Hepatic stellate cell (primary cell): ENCODE measurements around the gene ZFP3.
A peak's percentile ranks its signal among the peaks of the same experiment; 100 is the strongest.
"Not testable (repeated sequence)": the region's sequence is repeated elsewhere in the genome, so short reads cannot be mapped to it uniquely, and the experiment has no call there.

Experiments used
- DNase-seq: peaks from one replicate; pipeline ENCODE4 v3.0.0; 2011; ENCODE audit warnings: low spot score

The ZFP3 gene

DNA sequence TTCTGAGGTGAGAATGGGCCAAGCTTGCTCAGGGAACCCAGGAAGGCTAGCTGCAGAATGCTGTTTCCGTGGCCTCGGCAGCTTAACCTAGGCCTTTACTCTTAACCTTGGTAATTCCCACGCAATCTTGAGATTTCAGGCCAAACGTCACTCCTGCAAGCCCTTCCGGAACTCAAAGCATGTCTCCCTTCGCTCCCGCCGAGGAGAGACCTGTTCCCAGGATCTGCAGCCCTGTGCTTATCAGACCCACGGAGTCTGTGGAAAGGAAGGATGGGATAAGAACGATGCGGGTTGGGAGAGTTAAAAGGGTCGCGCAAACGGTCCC, 524 bp upstream of the ZFP3 start:
- no peak for DNase-seq

DNA sequence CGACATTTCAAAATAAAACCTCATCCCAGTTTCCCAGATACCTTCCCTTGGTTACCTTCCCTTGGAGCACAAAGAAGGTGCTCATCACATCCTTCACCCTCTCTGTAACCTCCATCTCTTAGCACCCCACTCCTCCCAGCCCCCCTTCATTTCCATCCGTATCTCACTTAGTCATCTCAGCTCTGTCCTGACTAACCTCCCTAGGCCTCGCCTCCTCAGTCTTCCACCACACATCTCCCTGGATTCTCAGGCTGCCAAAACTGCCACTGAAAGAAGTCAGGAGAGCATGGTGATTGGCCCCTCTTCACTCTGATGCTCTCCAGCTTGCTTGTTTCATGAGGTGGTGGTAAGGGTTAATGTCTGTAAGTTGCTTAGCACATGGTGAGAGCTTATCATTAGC, 2.3 kb downstream of the ZFP3 start:
- DNase-seq, result no peak

DNA sequence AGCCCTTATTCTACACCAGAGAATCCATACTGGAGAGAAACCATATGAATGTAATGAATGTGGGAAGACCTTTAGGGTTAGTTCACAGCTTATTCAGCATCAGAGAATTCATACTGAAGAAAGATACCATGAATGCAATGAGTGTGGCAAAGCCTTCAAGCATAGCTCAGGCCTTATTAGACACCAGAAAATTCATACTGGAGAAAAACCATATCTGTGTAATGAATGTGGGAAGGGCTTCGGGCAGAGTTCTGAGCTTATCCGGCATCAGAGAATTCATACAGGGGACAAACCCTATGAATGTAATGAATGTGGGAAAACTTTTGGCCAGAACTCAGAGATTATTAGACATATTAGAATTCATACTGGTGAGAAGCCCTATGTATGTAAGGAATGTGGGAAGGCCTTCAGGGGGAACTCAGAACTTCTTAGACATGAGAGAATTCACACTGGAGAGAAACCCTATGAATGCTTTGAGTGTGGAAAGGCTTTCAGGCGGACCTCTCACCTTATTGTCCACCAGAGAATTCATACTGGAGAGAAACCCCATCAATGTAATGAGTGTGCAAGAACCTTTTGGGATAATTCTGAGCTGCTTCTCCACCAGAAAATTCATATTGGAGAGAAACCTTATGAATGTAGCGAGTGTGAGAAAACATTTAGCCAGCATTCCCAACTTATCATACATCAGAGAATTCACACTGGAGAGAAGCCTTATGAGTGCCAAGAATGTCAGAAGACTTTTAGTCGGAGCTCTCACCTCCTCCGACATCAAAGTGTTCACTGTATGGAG, 14.1 kb downstream of the ZFP3 start:
- no peak for DNase-seq

GRCh38 chr17:5096731-5097100, 18.4 kb downstream of the ZFP3 start:
- DNase-seq, result no peak

DNA sequence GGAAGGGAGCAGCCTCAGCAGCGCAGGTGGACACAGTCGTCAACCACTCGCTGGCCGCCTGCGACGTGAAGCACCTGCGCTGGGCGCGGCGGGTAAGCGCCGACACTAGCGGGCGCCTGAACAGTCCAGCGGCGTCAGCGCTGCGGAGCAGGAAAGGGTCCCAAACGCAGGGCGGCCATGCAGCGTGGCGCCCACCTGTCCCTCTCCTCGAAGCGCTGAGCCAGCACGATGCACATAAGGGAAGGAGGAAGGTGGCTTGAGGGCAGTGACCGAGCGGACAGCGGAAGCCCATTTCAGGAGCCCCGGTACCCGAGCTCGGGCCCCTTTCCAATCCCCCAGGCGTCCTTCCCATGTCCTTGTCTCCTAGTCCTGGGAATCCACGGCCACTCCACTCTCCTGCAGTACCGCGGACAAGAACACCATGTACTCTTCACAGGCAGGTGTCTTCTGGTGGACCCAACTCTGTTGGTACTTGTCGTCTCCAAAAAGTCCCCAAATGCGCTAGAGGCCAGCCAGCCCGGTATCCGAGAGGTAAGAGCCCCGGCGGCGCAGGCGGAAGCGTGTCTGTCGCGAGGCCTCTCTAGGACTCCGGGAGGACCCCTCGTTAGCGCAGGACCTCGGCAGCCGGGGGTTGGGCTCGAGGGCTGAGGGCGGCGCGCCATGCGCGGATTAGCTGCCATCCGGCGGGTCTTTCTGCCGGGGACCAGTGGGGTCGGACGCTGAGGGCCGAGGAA, 19.0 kb downstream of the ZFP3 start:
- DNase-seq, result no peak

GRCh38 chr17:5099271-5099670, 21.0 kb downstream of the ZFP3 start:
- DNase-seq, result no peak

GRCh38 chr17:5100832-5101231, 22.6 kb downstream of the ZFP3 start:
- DNase-seq, result no peak

DNA sequence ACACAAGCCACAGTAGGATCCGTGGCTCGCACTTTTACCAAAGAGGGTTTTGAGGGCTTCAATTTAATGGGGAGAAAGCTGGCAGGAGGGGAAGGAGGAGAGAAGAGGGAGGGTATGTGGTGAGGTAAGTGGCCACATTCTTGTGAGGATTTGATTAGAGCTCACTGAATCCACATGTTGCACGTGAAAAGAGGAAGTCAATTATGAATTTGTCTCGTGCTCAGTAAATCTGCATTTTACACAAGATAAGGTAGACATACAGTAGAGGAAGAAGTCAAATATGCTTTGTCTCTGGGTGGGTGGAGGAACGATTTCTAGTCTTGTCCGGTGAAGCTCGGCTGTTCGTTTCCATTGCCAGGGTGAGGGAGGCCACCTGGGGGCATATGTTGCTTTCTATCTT, 32.5 kb downstream of the ZFP3 start:
- DNase-seq, result no peak

- peak; percentile 98 for DNase-seq
Observed at GRCh38 chr17:5111402-5112204, 33.3 kb downstream of the ZFP3 start, which contains the start of gene ZNF232. TSS of gene ZNF232 (minus strand) at chr17:5111878. CDS start at chr17:5111822, 56 bp downstream.

DNA sequence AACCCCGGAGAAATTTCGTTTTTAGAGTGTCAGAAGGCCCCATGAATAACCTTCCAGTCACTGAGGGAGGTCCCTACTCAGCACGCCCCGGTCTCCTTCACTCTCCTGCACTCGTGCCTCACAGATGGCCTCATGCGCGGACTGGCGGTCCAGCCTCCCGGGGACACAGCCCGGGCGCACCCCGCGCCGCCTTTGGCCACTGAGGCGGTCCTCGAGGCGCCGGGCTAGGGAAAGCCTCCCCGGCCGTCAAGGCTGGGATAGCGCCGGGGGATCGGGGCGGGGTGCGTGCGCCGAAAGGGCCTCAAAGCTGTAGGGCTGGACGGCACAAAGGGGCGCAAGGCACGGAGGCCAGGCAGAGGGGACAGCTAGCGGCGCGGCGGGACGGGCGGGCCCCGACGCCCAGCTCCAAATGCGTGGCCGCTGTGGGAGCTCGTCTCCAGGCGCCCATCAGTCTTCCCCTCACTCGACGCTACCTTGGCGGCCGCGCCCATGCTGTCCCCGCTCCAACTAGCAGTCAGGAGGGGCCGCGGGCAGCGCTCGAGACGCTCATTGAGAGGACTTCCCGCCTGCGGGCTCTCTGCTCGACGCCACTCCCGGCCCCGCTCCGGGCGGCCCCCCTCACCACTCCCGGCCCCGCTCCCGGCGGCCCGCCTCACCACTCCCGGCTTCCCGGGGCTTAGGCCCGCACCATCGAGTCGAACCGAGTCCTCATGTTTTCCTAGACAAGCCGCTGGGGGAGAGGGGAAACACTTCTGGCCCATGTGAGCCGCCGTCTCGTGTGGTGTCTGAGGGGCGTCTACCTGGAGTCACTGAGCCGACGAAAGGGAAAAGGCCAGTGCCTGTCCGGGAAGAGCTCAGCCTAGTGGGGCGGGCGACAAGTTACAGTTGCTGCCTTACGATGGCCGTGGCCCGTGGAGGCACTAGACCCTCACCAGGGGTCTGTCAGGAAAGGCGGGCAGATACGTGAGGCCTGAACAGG, 37.7 kb downstream of the ZFP3 start, which contains the start of gene USP6:
TSS of gene USP6 (plus strand) at position 360 of the 979 bp plus-strand sequence. CDS start 14,336 bp downstream, outside the sequence.
- DNase-seq, result no peak

DNA sequence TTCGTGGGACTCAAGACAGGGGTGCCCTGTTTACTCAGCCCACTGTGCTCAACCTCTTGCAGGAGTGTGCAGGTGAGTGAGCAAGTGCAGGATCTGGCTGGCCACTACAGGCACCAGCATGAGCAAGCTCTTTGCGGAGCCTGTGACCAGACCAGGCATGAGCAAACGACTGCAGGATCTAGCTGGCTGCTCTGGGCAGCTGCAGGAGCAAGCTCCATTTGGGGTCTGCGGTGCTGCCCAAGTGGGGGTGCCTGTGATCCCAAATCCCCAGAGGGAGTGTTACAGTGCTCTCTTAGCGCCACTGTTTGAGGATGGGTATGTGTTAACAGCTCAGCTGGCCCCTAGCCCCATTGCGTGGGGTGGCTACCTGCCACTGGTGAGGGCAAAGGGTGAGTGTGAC, 40.0 kb downstream of the ZFP3 start:
- no peak for DNase-seq

GRCh38 chr17:5120036-5120435, 41.8 kb downstream of the ZFP3 start:
- DNase-seq, result no peak

DNA sequence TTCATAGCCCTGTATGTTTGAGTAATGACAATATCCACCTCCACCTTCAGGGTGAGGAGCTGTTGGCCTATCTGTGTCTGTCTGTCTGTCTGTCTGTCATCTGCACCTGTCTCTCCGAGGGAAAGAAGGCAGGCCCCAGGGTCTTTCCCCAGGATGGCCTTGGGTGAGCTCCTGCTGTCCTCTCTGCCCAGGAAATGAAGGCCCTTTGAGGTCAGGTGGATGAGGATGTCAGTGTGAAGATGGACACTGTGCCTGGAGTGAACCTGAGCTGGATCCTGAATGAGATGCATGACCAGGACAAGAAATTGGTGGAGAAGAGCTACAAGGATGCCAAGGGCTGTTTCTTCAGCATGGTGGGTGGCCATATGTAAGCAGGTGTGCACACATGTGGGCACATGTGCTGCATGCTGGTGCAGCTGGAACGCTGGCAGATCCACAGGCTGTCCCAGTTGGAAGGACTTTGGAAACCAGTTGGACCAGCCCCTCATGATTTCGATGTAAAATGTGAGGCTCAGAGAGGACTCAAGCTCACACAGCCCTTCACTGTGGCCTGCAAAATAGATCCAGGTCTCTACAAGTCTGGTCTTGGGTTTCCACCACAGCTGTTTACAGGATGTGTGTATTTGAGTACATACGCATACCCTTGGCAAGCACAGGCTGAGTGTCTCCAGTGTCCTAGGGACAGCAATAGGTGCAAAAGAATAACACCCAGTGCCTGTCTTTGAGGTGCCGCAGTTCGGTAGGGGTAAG, 42.3 kb downstream of the ZFP3 start:
- not testable (repeated sequence) for DNase-seq

- no peak for DNase-seq
Observed at GRCh38 chr17:5121186-5121841, 43.0 kb downstream of the ZFP3 start.

- DNase-seq, result not testable (repeated sequence)
Observed at GRCh38 chr17:5122056-5122455, 43.8 kb downstream of the ZFP3 start.

DNA sequence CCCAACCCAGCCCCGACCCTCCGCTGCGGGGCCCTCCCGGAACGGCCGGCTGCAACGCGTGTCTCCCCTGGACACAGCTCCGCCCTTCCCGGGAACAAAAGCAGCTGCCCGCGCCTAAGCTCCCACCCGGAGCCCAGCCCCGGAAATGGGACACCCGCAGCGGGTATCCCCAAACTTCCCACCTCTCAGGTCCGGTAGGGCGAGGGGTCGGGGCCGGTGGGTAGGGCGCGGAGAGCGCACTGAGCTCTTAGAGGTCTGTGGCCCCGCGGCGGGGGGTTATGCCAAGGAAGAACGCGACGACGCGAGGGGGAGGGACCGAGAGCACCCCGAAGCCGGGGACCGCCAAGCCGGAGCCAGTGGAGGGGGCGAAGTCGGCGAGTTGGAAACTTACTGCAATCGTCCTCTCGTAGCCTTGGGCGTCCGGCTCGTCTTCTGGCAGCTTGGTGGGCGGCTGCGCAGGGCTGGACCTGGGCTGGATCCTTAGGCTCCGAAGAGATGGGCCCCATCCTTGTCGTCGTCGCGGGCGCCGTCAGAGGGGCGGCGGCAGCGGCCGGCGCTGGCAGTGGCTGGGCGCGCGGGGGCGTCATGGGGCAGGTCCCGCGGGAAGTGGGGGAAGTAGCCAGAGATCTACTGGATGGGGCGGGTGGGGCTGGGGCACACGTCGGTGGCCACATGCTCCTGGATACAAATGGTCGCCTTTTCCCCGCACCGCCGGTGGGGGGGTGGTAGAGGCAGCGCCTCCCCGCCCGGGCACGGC, 44.5 kb downstream of the ZFP3 start:
- no peak for DNase-seq

DNA sequence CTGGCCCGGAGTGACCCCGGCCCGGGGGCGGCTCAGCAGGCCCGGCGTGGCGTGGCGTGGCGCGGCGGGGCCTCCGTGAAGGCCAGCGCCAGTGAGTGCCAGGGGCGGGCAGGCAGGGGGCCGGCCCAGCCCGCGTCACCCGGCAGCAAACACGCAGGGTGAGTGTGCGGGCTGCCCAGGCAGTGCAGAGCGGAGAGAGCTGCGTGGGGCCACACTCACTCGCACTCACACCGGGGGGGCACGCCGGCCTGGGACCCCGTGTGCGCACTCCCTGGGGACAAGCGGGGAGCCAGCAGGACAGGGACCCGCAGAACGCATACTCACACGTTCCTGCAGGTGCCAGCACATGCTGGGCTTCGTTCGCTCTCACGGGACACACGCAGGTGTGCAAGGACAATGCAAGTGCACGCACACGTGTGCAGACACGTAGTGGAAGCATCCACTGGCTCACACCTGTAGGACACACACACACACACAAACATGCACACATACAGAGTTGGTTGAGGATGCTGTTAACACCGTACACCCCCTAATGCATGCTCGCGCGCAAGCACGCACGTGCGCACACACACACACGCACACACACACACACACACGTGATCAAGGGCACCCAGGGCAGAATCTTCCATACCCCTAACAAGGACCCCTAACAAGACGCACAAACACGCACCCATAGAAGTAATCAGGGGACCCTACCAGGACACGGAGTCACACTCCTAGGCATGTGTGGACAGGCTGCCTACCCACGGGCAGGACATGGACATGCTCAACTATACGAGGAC, 45.3 kb downstream of the ZFP3 start:
- no peak for DNase-seq

- not testable (repeated sequence) for DNase-seq
Observed at GRCh38 chr17:5124125-5124760, 46.0 kb downstream of the ZFP3 start.
